Cardiac fibroblast (primary cell): Measurements from ENCODE around the gene ELMO1.

ENCODE experiments used
- DNase-seq, 2 donors: peaks; one replicate each; pipeline versions ENCODE4 v3.0.0 to v3.0.0-alpha.2; 2010; ENCODE audit warnings: low read depth in 2 of 2
- H3K4me3 ChIP-seq, 2 donors: replicated peaks in 1 of 2; 1 replicate in 1 of 2; 2 replicates in 1 of 2; pipeline ENCODE4 v1.5.1; 2011; ENCODE audit warnings: low read depth in 2 of 2, low read length in 2 of 2, mild to moderate bottlenecking in 2 of 2, moderate library complexity in 1 of 2
- CTCF ChIP-seq: IDR thresholded peaks from one replicate; pipeline ENCODE4 v1.5.1; 2011; ENCODE audit warnings: low read depth, mild to moderate bottlenecking, low read length, inconsistent platforms

ELMO1 gene

DNA sequence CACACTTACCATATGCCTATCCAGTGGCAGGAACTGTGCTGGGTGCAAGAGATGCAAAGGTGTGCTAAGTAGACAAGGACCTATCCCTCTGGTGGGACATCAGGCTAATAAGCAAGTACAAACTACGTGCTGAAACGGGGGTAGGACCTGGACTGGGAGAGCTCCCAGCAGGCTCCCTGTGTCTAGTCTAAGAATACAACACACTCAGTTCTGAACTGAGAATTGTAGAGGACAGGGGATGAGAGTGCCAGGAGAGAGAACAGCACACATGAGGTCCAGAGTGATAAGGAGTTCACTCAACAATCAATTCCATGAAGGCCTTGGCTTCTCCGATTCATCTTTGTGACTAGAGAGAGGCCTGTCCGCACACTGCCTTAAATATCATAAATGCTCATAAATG, 253.7 kb downstream of the ELMO1 start:
- no peak for DNase-seq
- no peak overlapping the region for H3K4me3 ChIP-seq
- no peak for TF ChIP-seq CTCF

DNA sequence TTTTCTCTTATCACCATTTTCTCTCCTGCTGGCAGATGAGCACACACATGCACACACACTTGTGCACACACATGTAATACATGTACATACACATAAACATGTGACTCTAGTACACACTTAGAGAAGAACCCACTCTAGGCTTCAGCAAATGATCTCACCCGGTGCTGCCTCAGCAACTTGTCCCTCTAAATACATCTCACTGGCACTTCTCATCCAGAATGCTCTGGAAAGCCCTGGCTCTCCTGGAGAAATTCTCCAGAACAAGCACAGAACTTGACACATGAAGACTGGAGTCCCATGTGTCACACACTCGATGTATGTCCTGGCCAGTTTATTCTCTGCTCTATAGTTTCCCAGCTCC, 254.9 kb downstream of the ELMO1 start:
- no peak overlapping the region for H3K4me3 ChIP-seq
- no peak for TF ChIP-seq CTCF
- no peak for DNase-seq

GRCh38 chr7:37193087-37193774, 255.4 kb downstream of the ELMO1 start:
- no peak for TF ChIP-seq CTCF

DNA sequence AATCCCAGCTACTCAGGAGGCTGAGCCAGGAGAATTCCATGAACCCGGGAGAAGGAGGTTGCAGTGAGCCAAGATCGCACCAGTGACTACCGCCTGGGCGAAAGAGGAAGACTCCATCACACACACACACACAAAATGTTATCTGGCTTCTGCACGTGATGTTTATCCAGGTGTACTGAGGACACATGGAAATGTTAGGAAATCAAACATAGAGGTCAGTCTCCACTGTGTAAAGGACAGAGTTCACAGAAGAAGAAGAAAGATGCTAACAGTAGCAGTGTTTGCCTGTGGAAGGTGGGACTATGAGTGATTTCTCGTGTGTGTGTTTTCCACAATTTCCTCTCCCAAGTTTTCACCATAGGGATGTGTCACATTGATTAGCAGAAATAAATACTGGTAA, 256.9 kb downstream of the ELMO1 start:
- TF ChIP-seq CTCF: no peak
- DNase-seq: no peak
- H3K4me3 ChIP-seq: no peak overlapping the region

More at GRCh38 chr7:37193087-37193774, 255.4 kb downstream of the ELMO1 start:
- peak overlapping the region; percentile 12 to 30 for H3K4me3 ChIP-seq
- DNase-seq: peak; percentile 57 to 79

- no peak for DNase-seq
- TF ChIP-seq CTCF: no peak
- H3K4me3 ChIP-seq: no peak overlapping the region
These were observed 261.5 kb downstream of the ELMO1 start for GRCh38 chr7:37187179-37187578.

DNA sequence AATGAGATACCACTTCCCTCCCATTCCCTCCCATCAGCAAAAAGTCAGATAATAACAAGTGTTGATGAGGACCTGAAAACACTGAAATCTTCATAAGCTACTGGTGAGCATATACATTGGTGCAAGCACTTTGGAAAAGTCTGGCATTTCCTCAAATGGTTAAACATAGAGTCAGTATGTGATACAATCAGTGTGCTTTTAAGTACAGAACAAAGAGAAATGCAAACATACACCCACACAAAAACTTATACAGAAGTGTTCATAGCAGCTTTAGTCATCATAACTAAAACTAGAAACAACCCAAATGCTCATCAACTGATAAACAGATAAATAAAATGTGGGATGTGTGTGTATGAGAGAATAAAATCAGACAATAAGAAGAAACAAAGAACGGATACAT, 261.9 kb downstream of the ELMO1 start:
- DNase-seq: no peak
- TF ChIP-seq CTCF: no peak
- no peak overlapping the region for H3K4me3 ChIP-seq

- no peak overlapping the region for H3K4me3 ChIP-seq
- DNase-seq: peak in 1 of 2 donors; percentile 1
- no peak for TF ChIP-seq CTCF
These were observed 267.1 kb downstream of the ELMO1 start for GRCh38 chr7:37181550-37181932.
